ENCODE data around the gene MED27. TPM values are rescaled to one million over a fixed set of nuclear protein-coding genes. Genes with fewer than 3 reads are reported as not detected.

Gene MED27
- total RNA-seq, 1 donor from 2014 or later, result 25.1 TPM

- Mint-ChIP-seq H3K4me1 (ENCODE audit: low read depth) (no peaks in the 10 kb centered on the region), H3K27me3 (no peaks in the 10 kb centered on the region), H3K9me3 (ENCODE audit: low read depth) (no peaks in the 10 kb centered on the region), H3K36me3 (ENCODE audit: insufficient read depth) (peaks cover 3% of the 10 kb centered on the region), H3K27ac (no peak overlapping the region), H3K4me3 (ENCODE audit: low read depth) (no peak overlapping the region)
- DNase-seq (ENCODE audit: low spot score, unreplicated experiment), result no peak
- TF ChIP-seq, protein P1, sequence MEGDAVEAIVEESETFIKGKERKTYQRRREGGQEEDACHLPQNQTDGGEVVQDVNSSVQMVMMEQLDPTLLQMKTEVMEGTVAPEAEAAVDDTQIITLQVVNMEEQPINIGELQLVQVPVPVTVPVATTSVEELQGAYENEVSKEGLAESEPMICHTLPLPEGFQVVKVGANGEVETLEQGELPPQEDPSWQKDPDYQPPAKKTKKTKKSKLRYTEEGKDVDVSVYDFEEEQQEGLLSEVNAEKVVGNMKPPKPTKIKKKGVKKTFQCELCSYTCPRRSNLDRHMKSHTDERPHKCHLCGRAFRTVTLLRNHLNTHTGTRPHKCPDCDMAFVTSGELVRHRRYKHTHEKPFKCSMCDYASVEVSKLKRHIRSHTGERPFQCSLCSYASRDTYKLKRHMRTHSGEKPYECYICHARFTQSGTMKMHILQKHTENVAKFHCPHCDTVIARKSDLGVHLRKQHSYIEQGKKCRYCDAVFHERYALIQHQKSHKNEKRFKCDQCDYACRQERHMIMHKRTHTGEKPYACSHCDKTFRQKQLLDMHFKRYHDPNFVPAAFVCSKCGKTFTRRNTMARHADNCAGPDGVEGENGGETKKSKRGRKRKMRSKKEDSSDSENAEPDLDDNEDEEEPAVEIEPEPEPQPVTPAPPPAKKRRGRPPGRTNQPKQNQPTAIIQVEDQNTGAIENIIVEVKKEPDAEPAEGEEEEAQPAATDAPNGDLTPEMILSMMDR (IDR thresholded peaks at IDR 0.05; ENCODE audit: unreplicated experiment), result no peak
These were observed 137.4 kb downstream of the MED27 start for GRCh38 chr9:131942146-131942720.

- peaks cover 22% of the 10 kb centered on the region for H3K36me3 Mint-ChIP-seq (ENCODE audit: insufficient read depth)
- TF ChIP-seq, protein P1 (IDR thresholded peaks at IDR 0.05; ENCODE audit: unreplicated experiment), result no peak
These were observed 142.2 kb downstream of the MED27 start for GRCh38 chr9:131937451-131937850.

DNA sequence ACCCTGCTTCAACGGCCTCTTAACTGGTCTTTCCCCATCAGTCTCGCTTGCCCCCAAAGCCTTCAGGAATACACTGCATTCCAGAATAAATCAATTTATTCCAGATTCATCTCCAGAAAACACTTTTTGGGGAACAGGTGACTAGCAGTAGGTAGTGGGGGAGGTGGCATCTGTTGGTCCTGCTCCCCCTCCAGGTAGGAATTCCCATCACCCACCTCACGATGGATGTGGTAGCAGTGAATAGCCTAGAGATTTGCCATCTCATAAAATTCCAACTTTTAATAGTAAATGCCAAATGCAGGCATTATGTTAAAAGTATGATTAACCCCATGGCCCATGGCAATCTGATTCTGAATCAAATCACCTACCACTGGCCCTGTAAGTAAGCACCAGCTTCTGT is 142.7 kb downstream of the MED27 start:
- Mint-ChIP-seq H3K27me3 (no peaks in the 10 kb centered on the region), H3K4me3 (ENCODE audit: low read depth) (no peak overlapping the region), H3K4me1 (ENCODE audit: low read depth) (no peaks in the 10 kb centered on the region), H3K36me3 (ENCODE audit: insufficient read depth) (peaks cover 23% of the 10 kb centered on the region), H3K9me3 (ENCODE audit: low read depth) (peaks cover 21% of the 10 kb centered on the region), H3K27ac (no peak overlapping the region)
- DNase-seq (ENCODE audit: low spot score, unreplicated experiment), result no peak
- TF ChIP-seq, protein P1 (IDR thresholded peaks at IDR 0.05; ENCODE audit: unreplicated experiment), result no peak

More at GRCh38 chr9:131937451-131937850, 142.2 kb downstream of the MED27 start:
- no peak for DNase-seq (ENCODE audit: low spot score, unreplicated experiment)
- Mint-ChIP-seq H3K9me3 (ENCODE audit: low read depth) (peaks cover 20% of the 10 kb centered on the region), H3K4me3 (ENCODE audit: low read depth) (no peak overlapping the region), H3K27ac (no peak overlapping the region), H3K4me1 (ENCODE audit: low read depth) (no peaks in the 10 kb centered on the region), H3K27me3 (no peaks in the 10 kb centered on the region)

DNA sequence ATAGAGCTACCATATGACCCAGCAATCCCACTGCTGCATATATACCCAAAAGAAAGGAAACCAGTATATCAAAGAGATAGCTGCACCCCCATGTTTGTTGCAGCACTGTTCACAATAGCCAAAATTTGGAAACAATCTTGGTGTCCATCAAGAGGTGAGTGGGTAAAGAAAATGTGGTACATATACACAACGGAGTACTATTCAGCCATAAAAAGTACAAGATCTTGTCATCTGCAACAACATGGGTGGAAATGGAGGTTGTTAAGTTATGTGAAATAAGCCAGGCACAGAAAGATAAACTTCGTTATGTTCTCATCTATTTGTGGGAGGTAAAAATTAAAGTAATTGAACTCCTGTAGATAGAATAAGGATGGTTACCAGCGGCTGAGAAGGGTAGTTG is 145.0 kb downstream of the MED27 start:
- Mint-ChIP-seq H3K4me3 (ENCODE audit: low read depth) (no peak overlapping the region), H3K27ac (no peak overlapping the region), H3K9me3 (ENCODE audit: low read depth) (peaks cover 27% of the 10 kb centered on the region), H3K36me3 (ENCODE audit: insufficient read depth) (peaks cover 25% of the 10 kb centered on the region), H3K27me3 (no peaks in the 10 kb centered on the region), H3K4me1 (ENCODE audit: low read depth) (no peaks in the 10 kb centered on the region)
- DNase-seq (ENCODE audit: low spot score, unreplicated experiment), result no peak
- TF ChIP-seq, protein P1 (IDR thresholded peaks at IDR 0.05; ENCODE audit: unreplicated experiment), result no peak

DNA sequence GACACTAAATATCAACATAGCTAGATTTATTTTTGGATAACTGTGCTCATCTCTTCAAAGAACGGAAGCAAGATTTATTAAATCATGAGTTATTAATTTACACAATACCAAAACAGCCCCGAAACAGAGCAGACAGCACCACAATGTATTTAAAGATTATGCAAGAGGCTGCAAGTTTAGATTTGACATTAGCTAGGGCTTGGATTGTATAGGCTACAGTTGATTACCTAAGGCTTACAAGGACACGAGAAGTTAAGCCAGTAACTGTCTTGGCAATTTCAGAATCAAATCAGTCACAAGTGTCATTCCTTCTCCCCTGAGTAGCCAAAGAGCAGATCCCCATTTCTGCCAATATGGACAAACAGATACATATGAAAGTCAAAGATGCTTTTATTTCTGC is 152.6 kb downstream of the MED27 start:
- no peak for DNase-seq (ENCODE audit: low spot score, unreplicated experiment)
- Mint-ChIP-seq H3K27me3 (no peaks in the 10 kb centered on the region), H3K4me1 (ENCODE audit: low read depth) (no peaks in the 10 kb centered on the region), H3K9me3 (ENCODE audit: low read depth) (peaks cover 6% of the 10 kb centered on the region), H3K36me3 (ENCODE audit: insufficient read depth) (peaks cover 2% of the 10 kb centered on the region), H3K27ac (no peak overlapping the region), H3K4me3 (ENCODE audit: low read depth) (no peak overlapping the region)
- TF ChIP-seq, protein P1 (IDR thresholded peaks at IDR 0.05; ENCODE audit: unreplicated experiment), result no peak

Measured in progenitor cell of endocrine pancreas (in vitro differentiated cells).